ENCODE measurements around the gene ABCC5.
A peak's percentile ranks its signal among the peaks of the same experiment; 100 is the strongest.
"Not testable (repeated sequence)": the region's sequence is repeated elsewhere in the genome, so short reads cannot be mapped to it uniquely, and the experiment has no call there.

The ABCC5 gene

DNA sequence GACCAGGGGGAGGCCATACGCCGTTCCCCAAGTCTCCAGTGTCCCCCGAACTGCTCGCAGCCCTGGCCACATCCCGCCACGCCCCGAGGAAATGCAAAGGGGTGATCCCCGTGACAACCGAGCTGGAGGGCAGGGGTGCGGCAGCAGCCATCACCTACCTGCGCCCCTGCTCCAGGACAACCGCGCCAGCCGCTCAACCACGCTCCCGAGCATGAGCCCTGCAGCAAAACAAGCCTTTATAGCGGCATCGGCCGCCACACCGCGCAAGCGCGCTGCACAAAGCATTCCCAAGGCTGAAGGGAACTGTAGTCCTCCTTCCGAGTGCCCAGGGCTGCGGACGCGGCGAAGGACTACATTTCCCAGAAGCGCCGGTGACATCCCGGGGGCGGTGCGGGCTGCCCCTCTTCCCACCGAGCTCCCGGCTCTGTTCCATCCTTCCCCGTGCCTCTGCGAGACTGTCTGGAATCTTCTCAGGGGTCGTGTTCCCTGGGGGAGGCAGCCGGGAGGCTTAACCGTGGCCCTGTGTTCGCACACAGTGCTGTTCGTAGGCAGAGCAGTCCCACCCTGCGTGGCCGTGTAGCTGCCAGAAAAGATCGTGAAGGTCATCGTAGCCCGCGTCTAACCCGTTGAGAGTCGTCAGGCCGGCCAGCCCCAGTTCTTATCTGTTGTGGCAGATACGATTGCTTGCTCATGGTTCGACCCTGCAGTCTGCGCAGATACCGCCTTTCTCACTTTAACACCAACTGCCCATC is at the start of gene ABCC5:
TSS of gene ABCC5 (minus strand) at position 213 of the 752 bp plus-strand sequence. CDS start 3,492 bp downstream, outside the sequence.
- DNase-seq (ENCODE audit: low read depth): peak; percentile 89

- no peak for DNase-seq (ENCODE audit: low read depth)
Measured at GRCh38 chr3:184066211-184066610, 48.5 kb upstream of the ABCC5 start.

DNA sequence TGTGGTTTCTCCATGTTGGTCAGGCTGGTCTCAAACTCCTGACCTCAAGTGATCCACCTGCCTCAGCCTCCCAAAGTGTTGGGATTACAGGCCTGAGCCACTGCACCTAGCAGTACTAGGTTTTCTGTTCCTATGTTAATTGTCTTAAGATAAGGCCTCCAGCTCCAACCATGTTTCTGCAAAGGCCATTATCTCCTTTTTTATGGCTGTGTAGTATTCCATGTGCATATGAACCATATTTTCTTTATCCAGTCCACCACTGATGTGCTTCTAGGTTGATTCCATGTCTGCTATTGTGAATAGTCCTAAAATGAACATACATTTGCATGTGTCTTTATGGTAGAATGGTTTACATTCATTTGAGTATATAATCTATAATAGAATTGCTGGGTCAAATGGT is 45.0 kb upstream of the ABCC5 start:
- no peak for DNase-seq (ENCODE audit: low read depth)

DNA sequence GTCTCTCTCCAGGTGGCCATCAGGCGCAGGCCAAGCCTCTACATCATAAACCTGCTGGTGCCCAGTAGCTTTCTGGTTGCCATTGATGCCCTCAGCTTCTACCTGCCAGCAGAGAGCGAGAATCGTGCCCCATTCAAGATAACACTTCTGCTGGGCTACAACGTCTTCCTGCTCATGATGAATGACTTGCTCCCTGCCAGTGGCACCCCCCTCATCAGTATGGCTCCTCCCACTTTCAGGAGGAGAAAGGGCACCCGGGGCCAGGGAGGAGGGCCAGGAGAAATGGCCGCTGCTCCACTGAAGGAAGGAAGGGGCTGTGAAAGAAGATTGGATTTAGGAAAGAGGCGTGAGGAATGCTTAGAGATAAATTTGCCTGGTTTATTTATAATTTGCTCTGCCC is 41.7 kb upstream of the ABCC5 start:
- no peak for DNase-seq (ENCODE audit: low read depth)

- DNase-seq (ENCODE audit: low read depth): no peak
Measured at GRCh38 chr3:184058029-184058428, 40.3 kb upstream of the ABCC5 start.

- no peak for DNase-seq (ENCODE audit: low read depth)
Measured at GRCh38 chr3:184052767-184053166, 35.1 kb upstream of the ABCC5 start, which contains the start of gene HTR3C. HTR3C (plus strand) TSS chr3:184053047; CDS start chr3:184053081, 34 bp downstream.

DNA sequence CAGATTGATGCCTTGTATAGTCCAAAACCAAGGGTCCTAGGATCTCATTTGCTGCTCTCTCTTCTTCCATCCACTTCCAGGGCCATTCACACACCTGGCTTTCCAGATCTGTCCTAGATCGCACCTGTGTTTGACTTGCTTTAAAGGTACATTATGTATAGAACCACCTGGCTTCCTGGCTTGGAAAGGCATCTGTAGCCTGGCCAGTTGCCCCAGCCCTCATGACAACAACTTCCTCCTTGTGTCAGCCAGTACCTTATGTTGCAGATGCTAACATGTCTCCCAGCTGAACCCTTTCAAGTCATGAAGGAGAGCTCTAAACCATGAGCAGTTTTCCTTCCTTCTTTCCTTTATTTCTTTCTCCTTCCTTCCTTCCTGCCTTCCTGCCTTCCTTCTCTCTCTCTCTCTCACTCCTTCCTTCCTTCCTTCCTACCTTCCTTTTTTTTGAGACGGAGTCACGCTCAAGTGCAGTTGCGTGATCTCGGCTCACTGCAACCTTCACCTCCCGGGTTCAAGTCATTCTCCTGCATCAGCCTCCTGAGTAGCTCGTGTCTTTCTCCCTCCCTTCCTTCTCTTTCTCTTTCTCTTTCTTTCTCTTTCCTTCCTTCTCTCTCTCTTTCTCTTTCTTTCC is 32.6 kb upstream of the ABCC5 start:
- no peak for DNase-seq (ENCODE audit: low read depth)

GRCh38 chr3:184045995-184046394 is 28.3 kb upstream of the ABCC5 start:
- DNase-seq (ENCODE audit: low read depth): no peak

DNA sequence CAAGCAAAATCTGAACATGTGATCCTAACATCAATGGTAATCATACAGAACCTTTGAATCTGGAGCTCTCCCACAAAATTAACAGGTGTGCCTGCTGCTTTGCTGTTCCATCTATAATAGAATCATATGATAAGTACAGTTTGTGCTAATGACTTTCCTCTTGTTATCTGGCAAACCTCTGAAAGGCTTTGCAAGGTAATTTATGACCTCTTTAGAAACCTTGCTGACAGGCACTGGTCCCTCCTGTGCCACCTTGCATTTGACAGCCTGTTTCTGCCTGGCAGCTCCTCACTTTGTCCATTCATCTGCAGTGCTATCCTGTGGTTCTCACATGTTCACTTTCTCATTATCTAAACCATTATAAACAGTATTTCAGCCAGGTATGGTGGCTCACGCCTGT is 24.9 kb upstream of the ABCC5 start:
- DNase-seq (ENCODE audit: low read depth): no peak

GRCh38 chr3:184040010-184040409 is 22.3 kb upstream of the ABCC5 start:
- DNase-seq (ENCODE audit: low read depth): peak; percentile 17

DNA sequence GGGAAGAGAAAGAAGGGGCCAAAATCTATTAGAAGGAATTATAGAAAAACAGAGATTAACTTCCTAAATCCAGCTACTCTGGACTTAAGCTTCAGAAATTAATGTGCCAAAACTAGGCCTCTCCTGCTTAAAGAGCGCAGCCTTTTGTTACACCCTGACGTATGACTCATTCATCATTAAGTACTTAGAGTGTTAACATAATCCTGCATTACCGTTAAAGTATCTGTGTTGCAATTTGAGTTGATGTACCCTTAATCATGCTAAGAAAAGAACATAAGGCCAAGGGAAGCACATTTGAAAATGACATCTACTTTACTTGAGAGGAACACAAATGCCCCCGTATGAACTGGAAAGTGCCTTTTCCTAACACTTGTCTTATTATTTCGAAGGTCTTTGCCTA is 21.7 kb upstream of the ABCC5 start:
- DNase-seq (ENCODE audit: low read depth): peak; percentile 15

DNA sequence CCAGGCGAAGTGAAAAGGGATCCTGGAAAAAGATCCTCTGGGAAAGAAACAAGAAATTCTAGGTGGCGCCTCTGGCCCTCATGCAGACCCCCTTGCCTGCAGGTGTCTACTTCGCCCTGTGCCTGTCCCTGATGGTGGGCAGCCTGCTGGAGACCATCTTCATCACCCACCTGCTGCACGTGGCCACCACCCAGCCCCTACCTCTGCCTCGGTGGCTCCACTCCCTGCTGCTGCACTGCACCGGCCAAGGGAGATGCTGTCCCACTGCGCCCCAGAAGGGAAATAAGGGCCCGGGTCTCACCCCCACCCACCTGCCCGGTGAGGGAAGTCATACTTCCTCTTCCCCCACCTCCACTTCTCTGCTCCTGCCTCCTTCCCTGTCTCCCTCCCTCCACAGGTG is 20.6 kb upstream of the ABCC5 start:
- DNase-seq (ENCODE audit: low read depth): not testable (repeated sequence)

GRCh38 chr3:184037816-184038215 is 20.1 kb upstream of the ABCC5 start:
- DNase-seq (ENCODE audit: low read depth): no peak

DNA sequence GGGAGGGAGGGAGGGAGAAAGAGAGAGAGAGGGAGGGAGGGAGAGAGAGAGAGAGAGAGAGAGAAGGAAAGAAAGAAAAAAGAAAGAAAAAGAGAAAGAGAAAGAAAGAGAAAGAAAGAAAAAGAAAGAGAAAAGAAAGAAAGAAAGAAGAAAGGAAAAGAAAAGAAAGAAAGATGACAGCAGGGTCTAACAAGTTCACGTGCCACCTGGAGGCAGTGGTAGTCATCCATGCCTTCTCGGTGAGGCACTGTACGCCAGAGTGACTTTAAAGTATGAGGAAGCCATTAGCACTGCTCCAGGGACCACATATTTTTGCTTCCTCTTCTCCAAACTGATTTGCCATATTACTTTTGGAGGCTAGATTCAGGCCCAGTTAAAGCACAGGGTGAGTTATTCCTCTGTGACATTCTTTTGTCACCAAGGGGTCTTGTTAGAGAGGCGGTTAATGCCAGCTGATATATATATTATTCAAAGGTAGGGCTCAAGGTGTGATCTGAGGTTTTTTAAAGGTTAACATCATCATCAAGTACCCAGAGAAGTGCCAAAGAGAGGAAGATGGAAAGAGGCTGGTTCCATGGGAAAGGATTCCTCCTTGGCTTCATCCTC is 13.6 kb upstream of the ABCC5 start, which contains the start of gene HTR3D:
TSS of gene HTR3D (plus strand) at position 556 of the 606 bp plus-strand sequence. CDS start at position 556, 0 bp downstream.
- DNase-seq (ENCODE audit: low read depth): no peak

DNA sequence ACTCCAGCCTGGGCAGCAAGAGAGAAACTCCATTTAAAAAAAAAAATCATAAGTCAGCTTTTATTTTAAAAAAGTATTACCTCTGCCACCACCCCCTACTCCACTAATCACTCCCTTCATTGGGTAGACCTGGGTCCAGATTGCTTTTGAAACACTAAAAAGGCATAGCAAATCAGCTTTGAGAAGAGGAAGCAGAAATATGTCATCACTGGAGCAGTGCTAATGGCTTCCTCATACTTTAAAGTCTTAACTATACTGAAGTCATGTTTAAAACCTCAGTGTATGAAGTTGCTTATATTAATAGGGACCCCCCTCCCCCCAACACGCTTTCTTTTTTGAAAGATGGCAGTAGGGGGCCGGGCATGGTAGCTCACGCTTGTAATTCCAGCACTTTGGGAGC is 12.9 kb upstream of the ABCC5 start:
- no peak for DNase-seq (ENCODE audit: low read depth)

GRCh38 chr3:184029443-184029842 is 11.8 kb upstream of the ABCC5 start:
- DNase-seq (ENCODE audit: low read depth): peak; percentile 55

- not testable (repeated sequence) for DNase-seq (ENCODE audit: low read depth)
Measured at GRCh38 chr3:184028275-184028890, 10.7 kb upstream of the ABCC5 start.

DNA sequence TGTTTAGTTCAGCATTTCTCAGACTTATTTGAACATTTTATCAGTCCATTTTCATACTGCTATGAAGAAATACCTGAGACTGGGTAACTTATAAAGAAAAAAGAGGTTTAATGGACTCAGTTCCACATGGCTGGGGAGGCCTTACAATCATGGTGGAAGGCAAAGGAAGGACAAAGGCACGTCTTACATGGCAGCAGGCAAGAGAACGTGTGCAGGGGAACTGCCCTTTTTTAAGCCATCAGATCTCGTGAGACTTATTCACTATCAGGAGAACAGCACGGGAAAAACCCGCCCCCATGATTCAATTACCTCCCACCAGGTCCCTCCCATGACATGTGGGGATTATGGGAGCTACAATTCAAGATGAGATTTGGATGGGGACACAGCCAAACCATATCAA is 7.6 kb upstream of the ABCC5 start:
- DNase-seq (ENCODE audit: low read depth): not testable (repeated sequence)

- no peak for DNase-seq (ENCODE audit: low read depth)
Measured at GRCh38 chr3:184022323-184022722, 4.6 kb upstream of the ABCC5 start.

GRCh38 chr3:184018424-184018973 is 815 bp upstream of the ABCC5 start:
- DNase-seq (ENCODE audit: low read depth): no peak

DNA sequence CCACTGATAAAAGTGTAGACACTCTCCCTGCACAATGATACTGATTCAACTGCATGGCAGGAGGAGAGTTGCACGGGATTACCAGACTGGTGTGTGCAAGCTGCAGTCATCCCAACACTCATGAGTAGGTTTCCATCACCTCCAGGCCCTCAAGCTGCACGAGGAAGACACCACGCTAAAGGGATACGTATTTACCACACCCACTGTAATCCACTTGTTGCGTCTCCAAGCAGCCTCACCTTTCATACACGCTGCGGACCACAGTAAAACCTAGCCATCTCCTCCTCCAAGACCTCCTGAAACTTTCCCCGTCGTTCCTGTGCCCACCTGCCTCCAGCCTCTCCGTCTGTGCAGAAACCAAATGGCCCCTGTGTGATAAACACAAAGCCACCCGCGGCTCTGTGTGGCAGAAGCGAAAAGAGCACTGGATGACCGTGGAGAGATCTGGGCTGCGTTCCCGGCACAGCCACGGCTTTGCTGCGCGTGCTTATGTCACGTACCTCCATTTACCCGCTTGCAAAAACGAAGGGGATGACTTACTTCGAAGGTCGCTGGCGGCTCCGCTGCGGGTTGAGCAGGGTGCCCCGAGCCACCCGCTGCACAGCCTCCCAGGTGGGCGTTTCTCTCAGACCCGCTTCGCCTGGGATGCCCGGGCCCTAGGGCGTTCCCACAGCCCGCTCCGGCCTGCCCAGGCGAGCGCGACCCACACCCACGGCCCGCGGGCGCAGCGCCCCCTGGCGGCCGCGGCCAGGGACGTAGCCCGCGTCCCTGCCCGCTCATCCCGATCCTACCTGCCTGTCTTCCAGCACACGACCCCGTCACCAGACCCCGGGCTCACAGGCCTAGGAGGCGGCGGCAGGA is 643 bp downstream of the ABCC5 start:
- DNase-seq (ENCODE audit: low read depth): peak; percentile 39

Measured in fibroblast of gingiva (primary cell).